Stimulated activated CD4-positive, alpha-beta T cell treated with anti-CD3 and anti-CD28 coated beads, Interleukin-1b, Interleukin-23, amount 100 ng/mL, for 24 hours (primary cell): Measurements from ENCODE around the gene PROSER3.
A peak's percentile ranks its signal among the peaks of the same experiment; 100 is the strongest.

Source experiments
- DNase-seq, 4 experiments: peaks; one replicate each; pipeline ENCODE4 v3.0.0-alpha.2; 2020; ENCODE audit warnings: low read depth in 4 of 4, low spot score in 1 of 4

The PROSER3 gene

DNA sequence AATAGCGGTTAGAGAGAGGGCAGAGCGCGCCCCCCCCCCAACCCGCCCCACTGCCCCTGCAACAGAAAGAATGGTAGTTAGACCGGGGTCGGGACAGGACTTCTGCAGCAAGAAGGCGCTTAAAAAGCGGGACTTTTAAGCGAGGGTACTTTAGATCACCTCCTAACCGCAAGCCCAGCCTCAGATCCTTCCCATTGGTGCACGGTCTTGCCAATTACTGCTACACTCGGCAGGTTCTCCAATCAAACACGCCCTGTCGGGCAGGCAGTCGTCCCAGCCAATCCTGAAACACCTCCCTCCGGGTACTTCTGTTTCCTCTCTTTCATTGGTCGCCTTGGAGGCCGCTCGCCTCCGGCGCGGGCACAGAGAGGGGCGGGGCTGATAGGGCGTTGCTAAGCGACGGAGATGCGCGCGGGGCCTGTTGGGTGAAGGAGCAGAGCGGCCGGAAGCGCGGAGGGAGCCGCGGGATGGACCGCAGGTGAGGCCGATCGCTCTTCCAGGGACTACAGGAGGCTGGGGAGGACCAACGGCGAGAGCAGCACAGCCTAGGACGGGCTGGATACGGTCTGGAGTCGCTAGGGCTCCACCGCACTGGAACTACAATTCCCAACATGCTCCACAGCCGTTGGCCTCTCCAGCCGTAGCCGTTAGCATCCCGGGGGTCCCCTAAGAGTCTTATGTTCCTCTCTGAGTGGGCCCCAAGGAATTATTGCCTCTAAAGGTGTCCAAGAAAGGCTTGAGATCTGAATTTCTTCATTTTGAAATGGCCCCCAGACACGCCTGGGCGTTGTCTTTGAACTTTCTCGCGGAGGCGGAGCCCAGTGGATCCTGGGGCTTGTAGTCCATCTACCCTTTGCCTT is at the start of gene PROSER3:
Gene PROSER3, plus strand, starts transcription at position 428 of the 860 bp plus-strand sequence. Its CDS starts 40 bp downstream, at position 468.
- DNase-seq = peak; percentile 89 to 98 (median 96)

DNA sequence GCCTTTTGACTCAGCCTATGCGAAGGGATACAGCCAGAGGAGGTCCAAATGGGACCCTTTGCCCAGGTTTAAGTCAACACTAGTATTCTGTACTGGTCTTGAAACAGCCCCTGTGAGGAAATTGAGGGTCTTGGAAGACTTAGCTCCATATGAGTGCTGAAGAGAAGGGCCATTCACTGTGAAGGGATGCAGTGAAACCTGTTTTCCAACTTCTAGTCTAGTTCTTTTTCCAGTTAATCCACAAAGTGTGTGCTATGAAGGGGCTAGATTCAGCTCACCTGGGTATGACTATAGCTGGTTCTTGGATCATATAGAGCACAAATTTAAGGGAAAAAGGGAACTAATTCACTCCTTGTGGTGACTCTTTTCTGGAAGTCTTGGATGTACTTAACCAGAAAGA is 49.6 kb upstream of the PROSER3 start:
- DNase-seq = no peak

DNA sequence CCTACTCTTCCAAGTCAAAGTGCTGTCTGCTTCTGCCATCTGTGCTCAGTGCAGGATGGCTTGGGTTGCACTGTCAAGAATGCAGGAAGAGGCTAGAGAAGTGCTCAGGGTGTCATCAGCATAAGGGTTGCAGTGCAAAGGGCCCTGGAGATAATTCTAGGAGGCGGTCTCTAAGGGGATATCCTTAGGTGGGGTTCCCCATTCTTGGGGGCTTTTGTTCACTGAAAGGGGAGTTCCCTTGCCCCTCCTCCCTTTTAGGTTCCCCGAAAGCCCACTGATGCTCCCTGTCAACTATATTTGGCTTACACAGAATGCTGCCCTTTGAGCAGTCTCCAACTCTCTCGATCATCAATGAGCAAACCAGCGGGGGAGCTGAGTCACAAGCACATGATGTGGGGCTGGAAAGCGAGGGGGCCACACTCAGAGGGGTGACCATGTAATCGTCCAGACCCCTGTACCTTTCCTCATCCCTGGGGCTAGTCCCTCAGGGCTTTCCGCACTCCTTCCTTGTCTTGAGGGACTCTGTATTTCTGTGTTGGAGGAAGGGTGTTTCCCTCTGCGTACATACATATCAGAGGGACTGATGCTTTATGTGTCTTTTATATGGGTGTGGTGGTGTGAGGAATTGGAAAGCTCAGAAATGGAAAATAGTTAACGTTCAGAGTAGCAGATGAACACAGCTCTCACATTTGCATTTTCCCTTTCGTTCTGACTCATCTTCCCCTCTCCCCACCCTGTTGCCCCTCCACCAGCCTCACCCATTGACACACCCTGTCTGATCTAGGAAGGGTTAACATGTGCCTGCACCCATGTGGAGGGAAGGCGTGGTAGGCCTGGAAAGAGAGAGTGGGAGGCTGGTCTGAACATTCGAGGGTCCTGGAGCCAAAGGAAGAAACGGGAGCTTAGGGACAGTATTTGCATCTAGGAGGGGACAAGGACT is 46.9 kb upstream of the PROSER3 start:
- DNase-seq = peak in 3 of 4 experiments; percentile 35 to 74 (median 46)

- DNase-seq = peak in 3 of 4 experiments; percentile 30 to 87 (median 65)
Measured at GRCh38 chr19:35712567-35713505, 45.1 kb upstream of the PROSER3 start.

DNA sequence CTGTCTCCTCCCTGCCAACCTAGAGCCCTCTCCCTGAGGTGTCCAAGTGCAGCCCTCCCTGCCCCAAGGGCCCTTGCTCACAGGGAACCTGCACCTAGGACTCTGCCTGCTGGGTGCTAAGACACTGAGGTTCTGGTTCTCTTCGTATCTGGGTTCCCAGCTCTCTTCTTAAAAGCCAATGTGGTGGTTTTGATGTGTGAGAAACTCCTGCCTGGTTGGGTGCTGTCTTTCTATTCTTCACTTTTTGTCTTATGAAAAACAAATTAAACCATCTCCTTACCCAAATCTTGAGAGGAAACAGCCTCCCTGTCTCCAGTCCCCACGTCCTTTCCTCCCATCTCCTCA is 44.5 kb upstream of the PROSER3 start:
- DNase-seq = no peak

GRCh38 chr19:35713904-35714495 is 44.0 kb upstream of the PROSER3 start:
- DNase-seq = no peak

- no peak for DNase-seq
Measured at GRCh38 chr19:35714601-35715354, 43.2 kb upstream of the PROSER3 start.

GRCh38 chr19:35715355-35715809 is 42.6 kb upstream of the PROSER3 start:
- DNase-seq = no peak

DNA sequence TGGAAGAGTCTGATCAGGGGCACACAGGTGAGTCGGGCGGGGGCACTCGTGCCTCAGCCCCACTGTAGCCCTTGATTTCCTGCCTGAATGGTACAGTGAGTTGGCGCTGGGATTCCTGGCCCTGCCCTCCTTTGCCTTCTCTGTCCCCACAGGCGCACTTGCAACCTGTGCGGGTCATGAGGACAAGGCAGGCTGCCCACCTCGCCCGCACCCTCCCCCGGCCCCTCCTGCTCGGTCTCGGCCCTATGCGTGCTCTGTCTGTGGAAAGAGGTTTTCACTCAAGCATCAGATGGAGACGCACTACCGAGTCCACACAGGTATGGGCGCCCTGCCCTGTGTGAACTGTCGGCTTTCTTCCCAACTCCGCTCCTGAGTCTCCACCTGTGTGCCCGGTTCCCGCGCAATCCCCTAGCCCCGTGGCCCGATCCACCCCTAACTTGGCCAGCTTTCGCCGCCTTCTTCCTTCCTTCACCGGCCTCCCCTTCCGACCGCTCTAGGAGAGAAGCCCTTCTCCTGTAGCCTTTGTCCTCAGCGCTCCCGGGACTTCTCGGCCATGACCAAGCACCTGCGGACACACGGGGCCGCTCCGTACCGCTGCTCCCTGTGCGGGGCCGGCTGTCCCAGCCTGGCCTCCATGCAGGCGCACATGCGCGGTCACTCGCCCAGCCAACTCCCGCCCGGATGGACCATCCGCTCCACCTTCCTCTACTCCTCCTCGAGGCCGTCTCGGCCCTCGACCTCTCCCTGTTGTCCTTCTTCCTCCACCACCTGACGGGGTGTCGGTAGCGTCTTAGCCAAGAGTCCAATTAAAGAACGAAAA is 41.8 kb upstream of the PROSER3 start:
- DNase-seq = no peak

- peak in 3 of 4 experiments; percentile 73 to 94 (median 91) for DNase-seq
Measured at GRCh38 chr19:35716801-35717664, 40.9 kb upstream of the PROSER3 start.

GRCh38 chr19:35717665-35718344 is 40.2 kb upstream of the PROSER3 start, which contains the start of gene KMT2B:
Gene KMT2B (plus strand): TSS chr19:35718003. CDS start chr19:35718019, 16 bp downstream.
- DNase-seq = peak in 2 of 4 experiments; percentile 83 to 93

DNA sequence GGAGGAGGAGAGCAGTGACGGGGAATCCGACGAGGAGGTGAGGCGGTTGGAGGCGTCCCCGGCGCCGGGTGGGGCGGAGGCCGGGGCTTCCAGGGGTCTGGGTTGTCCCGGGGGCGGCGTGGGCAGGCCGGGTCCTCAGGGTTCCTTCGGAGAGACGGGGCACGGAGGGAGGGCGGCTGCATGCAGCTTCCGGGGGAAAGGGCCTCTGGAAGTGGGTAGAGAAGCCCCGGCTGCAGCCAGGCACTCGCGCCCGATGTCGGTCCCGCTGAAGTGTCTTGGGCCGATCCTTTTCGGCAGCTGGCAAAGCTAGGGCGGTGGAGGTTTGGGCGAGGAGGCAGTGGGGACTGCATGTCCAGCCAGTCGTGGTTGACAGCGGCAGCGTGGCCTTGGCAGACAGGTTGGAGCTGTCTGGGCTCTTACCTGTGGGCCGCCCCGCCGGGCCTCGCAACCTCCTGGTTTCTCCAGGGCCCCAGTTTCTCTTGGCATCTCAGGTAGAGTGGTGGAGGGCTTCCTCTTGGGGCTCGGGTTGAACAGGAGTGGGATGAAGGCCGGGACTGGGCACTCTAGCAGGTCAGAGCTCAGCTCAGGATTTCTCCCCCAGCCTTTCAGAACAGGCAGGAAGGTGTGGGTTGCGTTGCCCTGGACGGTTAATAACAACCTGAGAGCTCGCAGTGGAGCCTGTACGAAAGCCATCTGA is 39.5 kb upstream of the PROSER3 start:
- DNase-seq = peak in 1 of 4 experiments; percentile 51

- DNase-seq = no peak
Measured at GRCh38 chr19:35719402-35720162, 38.4 kb upstream of the PROSER3 start.

DNA sequence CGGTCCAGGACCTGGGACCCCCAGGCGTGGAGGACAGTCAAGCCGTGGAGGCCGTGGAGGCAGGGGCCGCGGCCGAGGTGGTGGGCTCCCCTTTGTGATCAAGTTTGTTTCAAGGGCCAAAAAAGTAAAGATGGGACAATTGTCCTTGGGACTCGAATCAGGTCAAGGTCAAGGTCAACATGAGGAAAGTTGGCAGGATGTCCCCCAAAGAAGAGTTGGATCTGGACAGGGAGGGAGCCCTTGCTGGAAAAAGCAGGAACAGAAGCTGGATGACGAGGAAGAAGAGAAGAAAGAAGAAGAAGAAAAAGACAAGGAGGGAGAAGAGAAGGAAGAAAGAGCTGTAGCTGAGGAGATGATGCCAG is 37.8 kb upstream of the PROSER3 start:
- no peak for DNase-seq

GRCh38 chr19:35720648-35721047 is 37.3 kb upstream of the PROSER3 start:
- DNase-seq = no peak

DNA sequence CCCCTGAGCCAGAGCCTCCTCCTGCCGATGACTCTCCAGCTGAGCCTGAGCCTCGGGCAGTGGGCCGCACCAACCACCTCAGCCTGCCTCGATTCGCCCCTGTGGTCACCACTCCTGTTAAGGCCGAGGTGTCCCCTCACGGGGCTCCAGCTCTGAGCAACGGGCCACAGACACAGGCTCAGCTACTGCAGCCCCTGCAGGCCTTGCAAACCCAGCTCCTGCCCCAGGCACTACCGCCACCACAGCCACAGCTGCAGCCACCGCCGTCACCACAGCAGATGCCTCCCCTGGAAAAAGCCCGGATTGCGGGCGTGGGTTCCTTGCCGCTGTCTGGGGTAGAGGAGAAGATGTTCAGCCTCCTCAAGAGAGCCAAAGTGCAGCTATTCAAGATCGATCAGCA is 36.6 kb upstream of the PROSER3 start:
- no peak for DNase-seq
